ENCODE measurements around the gene CLEC18B.
"Not testable (repeated sequence)": the region's sequence is repeated elsewhere in the genome, so short reads cannot be mapped to it uniquely, and the experiment has no call there.

Gene CLEC18B

DNA sequence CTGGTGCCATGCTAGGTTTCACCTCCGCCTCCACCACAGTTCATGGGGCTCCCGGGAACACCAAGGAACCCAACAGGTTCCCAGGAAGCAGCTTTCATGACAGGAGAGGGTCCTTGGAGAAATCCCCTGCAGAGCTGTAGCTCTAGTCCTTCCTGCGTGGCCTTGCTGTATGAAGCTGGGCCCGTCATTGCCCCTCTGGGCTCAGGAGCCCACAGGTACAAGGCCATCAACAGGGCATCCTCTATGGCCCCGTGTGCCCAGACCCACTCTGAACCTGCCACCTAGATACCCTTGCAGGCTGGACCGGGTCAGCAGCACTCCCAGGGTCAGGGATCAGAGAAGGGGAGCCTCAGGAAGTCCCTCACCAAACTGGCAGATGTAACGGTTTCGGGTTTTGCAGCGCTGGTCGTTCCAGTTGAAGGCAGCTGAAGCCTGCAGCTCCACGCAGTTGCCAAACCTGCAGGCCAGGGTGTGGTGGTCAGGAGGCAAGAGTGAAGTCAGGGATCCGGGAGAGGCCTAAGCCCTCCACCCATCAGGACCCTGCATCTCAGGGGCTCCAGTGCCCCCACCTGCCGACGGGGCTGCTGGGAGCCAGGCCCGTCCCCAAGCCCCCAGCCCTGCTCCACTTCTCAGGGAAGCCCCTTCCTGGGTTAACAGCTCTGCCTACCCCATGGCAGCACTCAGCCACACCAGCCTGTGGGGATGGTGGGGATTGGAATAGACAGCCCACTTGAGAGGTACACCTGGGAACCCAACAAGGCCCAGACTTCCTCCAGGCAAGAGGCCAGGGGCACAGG is 11.9 kb downstream of the CLEC18B start:
- H3K9ac ChIP-seq (ENCODE audit: low read length in 5 of 5); H3K9me3 ChIP-seq (ENCODE audit: control insufficient read depth in 5 of 5, low read length in 5 of 5); H3K4me1 ChIP-seq (ENCODE audit: control insufficient read depth in 5 of 5, insufficient read depth in 5 of 5, low read length in 5 of 5); H3K4me3 ChIP-seq (ENCODE audit: low read depth in 1 of 5, low read length in 5 of 5); H3K27ac ChIP-seq (ENCODE audit: low read depth, low read length); H3K27me3 ChIP-seq (ENCODE audit: control insufficient read depth in 5 of 5, insufficient read depth in 4 of 5, low read length in 5 of 5); H3K36me3 ChIP-seq (ENCODE audit: control insufficient read depth in 5 of 5, insufficient read depth in 5 of 5, low read length in 5 of 5): not testable (repeated sequence)

GRCh38 chr16:74407362-74407705 is 13.9 kb downstream of the CLEC18B start:
- H3K36me3 ChIP-seq (ENCODE audit: control insufficient read depth in 5 of 5, insufficient read depth in 5 of 5, low read length in 5 of 5); H3K9me3 ChIP-seq (ENCODE audit: control insufficient read depth in 5 of 5, low read length in 5 of 5); H3K27me3 ChIP-seq (ENCODE audit: control insufficient read depth in 5 of 5, insufficient read depth in 4 of 5, low read length in 5 of 5); H3K4me1 ChIP-seq (ENCODE audit: control insufficient read depth in 5 of 5, insufficient read depth in 5 of 5, low read length in 5 of 5); H3K27ac ChIP-seq (ENCODE audit: low read depth, low read length): not testable (repeated sequence)
- H3K9ac ChIP-seq (ENCODE audit: low read length in 5 of 5) = peak overlapping the region in 3 of 5 donors; percentile 26 to 77 (median 51)
- H3K4me3 ChIP-seq (ENCODE audit: low read depth in 1 of 5, low read length in 5 of 5) = peak overlapping the region in 4 of 5 donors; percentile 48 to 68 (median 61)

DNA sequence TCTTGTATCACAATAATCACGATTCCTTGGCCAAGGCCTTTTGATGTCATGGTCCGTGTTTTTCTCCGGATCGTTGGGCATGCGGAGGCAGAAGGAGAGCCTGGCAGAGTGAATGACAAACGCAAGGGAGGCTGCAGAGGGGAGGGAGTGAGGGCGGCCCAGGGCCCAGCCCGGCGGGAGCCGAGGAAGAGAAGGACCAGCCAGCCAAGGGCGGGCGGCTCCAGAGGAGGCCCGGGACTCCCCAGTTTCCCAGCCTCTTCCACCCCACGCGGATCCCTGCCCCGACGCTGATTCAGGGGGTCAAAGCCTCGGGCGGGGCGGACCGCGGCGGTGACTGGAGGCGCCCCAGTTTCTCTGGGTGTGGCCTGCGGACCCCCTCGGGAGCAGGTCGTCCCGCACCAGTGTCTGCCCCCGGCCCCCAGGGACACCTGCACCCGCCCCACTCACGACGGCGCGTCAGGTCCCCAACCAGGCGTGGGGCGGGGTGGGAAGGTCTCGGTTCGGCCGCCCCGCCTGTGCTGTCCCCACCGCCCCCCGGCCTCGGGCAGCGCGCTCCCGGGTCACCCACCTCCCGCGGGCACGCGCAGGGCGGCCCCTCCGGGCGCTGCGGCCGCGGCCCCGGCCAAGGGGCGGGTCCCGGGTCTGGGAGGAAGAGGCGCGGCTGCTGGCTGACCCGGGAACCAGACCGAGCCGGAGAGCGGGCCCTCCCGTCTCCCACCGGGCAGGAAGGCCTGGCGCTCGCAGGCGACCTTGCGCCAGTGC is 14.5 kb downstream of the CLEC18B start:
- Histone ChIP-seq H3K4me3 (ENCODE audit: low read depth in 1 of 5, low read length in 5 of 5) (peak overlapping the region in 4 of 5 donors; percentile 48 to 68 (median 61)), H3K9ac (ENCODE audit: low read length in 5 of 5) (peak overlapping the region in 2 of 5 donors; percentile 51 to 77)
- H3K9me3 ChIP-seq (ENCODE audit: control insufficient read depth in 5 of 5, low read length in 5 of 5); H3K27me3 ChIP-seq (ENCODE audit: control insufficient read depth in 5 of 5, insufficient read depth in 4 of 5, low read length in 5 of 5); H3K4me1 ChIP-seq (ENCODE audit: control insufficient read depth in 5 of 5, insufficient read depth in 5 of 5, low read length in 5 of 5); H3K36me3 ChIP-seq (ENCODE audit: control insufficient read depth in 5 of 5, insufficient read depth in 5 of 5, low read length in 5 of 5); H3K27ac ChIP-seq (ENCODE audit: low read depth, low read length): not testable (repeated sequence)

- H3K27ac ChIP-seq (ENCODE audit: low read depth, low read length); H3K4me3 ChIP-seq (ENCODE audit: low read depth in 1 of 5, low read length in 5 of 5); H3K4me1 ChIP-seq (ENCODE audit: control insufficient read depth in 5 of 5, insufficient read depth in 5 of 5, low read length in 5 of 5); H3K36me3 ChIP-seq (ENCODE audit: control insufficient read depth in 5 of 5, insufficient read depth in 5 of 5, low read length in 5 of 5); H3K27me3 ChIP-seq (ENCODE audit: control insufficient read depth in 5 of 5, insufficient read depth in 4 of 5, low read length in 5 of 5); H3K9me3 ChIP-seq (ENCODE audit: control insufficient read depth in 5 of 5, low read length in 5 of 5); H3K9ac ChIP-seq (ENCODE audit: low read length in 5 of 5): not testable (repeated sequence)
These were observed 16.9 kb downstream of the CLEC18B start for GRCh38 chr16:74404148-74404933.

- not testable (repeated sequence) for H3K9ac ChIP-seq (ENCODE audit: low read length in 5 of 5); H3K27ac ChIP-seq (ENCODE audit: low read depth, low read length); H3K4me3 ChIP-seq (ENCODE audit: low read depth in 1 of 5, low read length in 5 of 5); H3K4me1 ChIP-seq (ENCODE audit: control insufficient read depth in 5 of 5, insufficient read depth in 5 of 5, low read length in 5 of 5); H3K27me3 ChIP-seq (ENCODE audit: control insufficient read depth in 5 of 5, insufficient read depth in 4 of 5, low read length in 5 of 5); H3K36me3 ChIP-seq (ENCODE audit: control insufficient read depth in 5 of 5, insufficient read depth in 5 of 5, low read length in 5 of 5); H3K9me3 ChIP-seq (ENCODE audit: control insufficient read depth in 5 of 5, low read length in 5 of 5)
These were observed 21.0 kb downstream of the CLEC18B start for GRCh38 chr16:74400238-74400637.

- H3K4me3 ChIP-seq (ENCODE audit: low read depth in 1 of 5, low read length in 5 of 5); H3K4me1 ChIP-seq (ENCODE audit: control insufficient read depth in 5 of 5, insufficient read depth in 5 of 5, low read length in 5 of 5); H3K9me3 ChIP-seq (ENCODE audit: control insufficient read depth in 5 of 5, low read length in 5 of 5); H3K27ac ChIP-seq (ENCODE audit: low read depth, low read length); H3K27me3 ChIP-seq (ENCODE audit: control insufficient read depth in 5 of 5, insufficient read depth in 4 of 5, low read length in 5 of 5); H3K9ac ChIP-seq (ENCODE audit: low read length in 5 of 5); H3K36me3 ChIP-seq (ENCODE audit: control insufficient read depth in 5 of 5, insufficient read depth in 5 of 5, low read length in 5 of 5): not testable (repeated sequence)
These were observed 22.9 kb downstream of the CLEC18B start for GRCh38 chr16:74398212-74398895.

- not testable (repeated sequence) for H3K9me3 ChIP-seq (ENCODE audit: control insufficient read depth in 5 of 5, low read length in 5 of 5); H3K27ac ChIP-seq (ENCODE audit: low read depth, low read length); H3K4me1 ChIP-seq (ENCODE audit: control insufficient read depth in 5 of 5, insufficient read depth in 5 of 5, low read length in 5 of 5); H3K4me3 ChIP-seq (ENCODE audit: low read depth in 1 of 5, low read length in 5 of 5); H3K27me3 ChIP-seq (ENCODE audit: control insufficient read depth in 5 of 5, insufficient read depth in 4 of 5, low read length in 5 of 5); H3K9ac ChIP-seq (ENCODE audit: low read length in 5 of 5); H3K36me3 ChIP-seq (ENCODE audit: control insufficient read depth in 5 of 5, insufficient read depth in 5 of 5, low read length in 5 of 5)
These were observed 24.7 kb downstream of the CLEC18B start for GRCh38 chr16:74396521-74397017.

DNA sequence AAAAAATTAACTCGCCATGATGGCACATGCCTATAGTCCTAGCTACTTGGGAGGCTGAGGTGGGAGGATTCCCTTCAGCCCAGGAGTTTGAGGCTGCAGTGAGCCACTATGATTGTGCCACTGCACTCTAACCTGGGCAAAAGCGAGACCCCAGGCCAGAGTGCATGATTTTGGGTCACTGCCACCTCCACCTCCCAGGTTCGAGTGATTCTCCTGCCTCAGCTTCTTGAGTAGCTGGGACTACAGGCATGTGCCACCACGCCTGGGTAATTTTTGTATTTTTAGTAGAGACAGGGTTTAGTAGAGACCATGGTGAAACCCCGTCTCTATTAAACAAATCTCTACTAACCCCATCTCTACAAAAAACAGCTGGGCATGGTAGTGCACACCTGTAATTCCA is 26.7 kb downstream of the CLEC18B start:
- H3K9ac ChIP-seq (ENCODE audit: low read length in 5 of 5); H3K27ac ChIP-seq (ENCODE audit: low read depth, low read length); H3K4me3 ChIP-seq (ENCODE audit: low read depth in 1 of 5, low read length in 5 of 5); H3K27me3 ChIP-seq (ENCODE audit: control insufficient read depth in 5 of 5, insufficient read depth in 4 of 5, low read length in 5 of 5); H3K9me3 ChIP-seq (ENCODE audit: control insufficient read depth in 5 of 5, low read length in 5 of 5); H3K4me1 ChIP-seq (ENCODE audit: control insufficient read depth in 5 of 5, insufficient read depth in 5 of 5, low read length in 5 of 5); H3K36me3 ChIP-seq (ENCODE audit: control insufficient read depth in 5 of 5, insufficient read depth in 5 of 5, low read length in 5 of 5): not testable (repeated sequence)

- H3K27me3 ChIP-seq (ENCODE audit: control insufficient read depth in 5 of 5, insufficient read depth in 4 of 5, low read length in 5 of 5); H3K4me1 ChIP-seq (ENCODE audit: control insufficient read depth in 5 of 5, insufficient read depth in 5 of 5, low read length in 5 of 5); H3K36me3 ChIP-seq (ENCODE audit: control insufficient read depth in 5 of 5, insufficient read depth in 5 of 5, low read length in 5 of 5); H3K27ac ChIP-seq (ENCODE audit: low read depth, low read length); H3K9ac ChIP-seq (ENCODE audit: low read length in 5 of 5); H3K9me3 ChIP-seq (ENCODE audit: control insufficient read depth in 5 of 5, low read length in 5 of 5); H3K4me3 ChIP-seq (ENCODE audit: low read depth in 1 of 5, low read length in 5 of 5): not testable (repeated sequence)
These were observed 27.1 kb downstream of the CLEC18B start for GRCh38 chr16:74394131-74394530.
